Fibroblast of lung (primary cell): ENCODE data around the gene BNIP3. TPM values are rescaled to one million over a fixed set of nuclear protein-coding genes. Genes with fewer than 3 reads are reported as not detected.

Experiments
- DNase-seq, 2 donors: peaks; one replicate each; pipeline versions ENCODE4 v3.0.0 to v3.0.0-alpha.2; 2010; ENCODE audit warnings: low read depth in 2 of 2
- H2AFZ ChIP-seq: 2 replicates; pipeline ENCODE4 v1.5.1; 2012; ENCODE audit warnings: low read length, control low read depth, inconsistent platforms
- H3K27ac ChIP-seq: 2 replicates; pipeline ENCODE4 v1.5.1; 2011; ENCODE audit warnings: low read length, control low read depth; ENCODE audit not compliant: insufficient read depth
- H3K27me3 ChIP-seq: 2 replicates; pipeline ENCODE4 v1.5.1; 2011; ENCODE audit warnings: mild to moderate bottlenecking, low read length; ENCODE audit not compliant: control insufficient read depth, insufficient read depth
- H3K36me3 ChIP-seq: 2 replicates; pipeline ENCODE4 v1.5.1; 2011; ENCODE audit warnings: low read length; ENCODE audit not compliant: control insufficient read depth, insufficient read depth
- H3K4me1 ChIP-seq: 2 replicates; pipeline ENCODE4 v1.5.1; 2011; ENCODE audit warnings: low read length; ENCODE audit not compliant: control insufficient read depth, insufficient read depth; ENCODE audit errors: extremely low read depth
- H3K4me2 ChIP-seq: 2 replicates; pipeline ENCODE4 v1.5.1; 2011; ENCODE audit warnings: low read length, control low read depth; ENCODE audit not compliant: insufficient read depth; ENCODE audit errors: extremely low read depth
- H3K4me3 ChIP-seq, 4 experiments: fragments of 200-600 bp in 1 of 4; sonication (generic) in 1 of 4; replicated peaks in 1 of 4; 2 replicates each; pipeline ENCODE4 v1.5.1; 2011 to 2016; ENCODE audit warnings: low read length in 4 of 4, low read depth in 3 of 4, mild to moderate bottlenecking in 3 of 4, control low read depth in 2 of 4, inconsistent platforms in 1 of 4, mixed read lengths in 1 of 4; ENCODE audit not compliant: insufficient read depth in 1 of 4; ENCODE audit errors: control extremely low read depth in 1 of 4
- H3K79me2 ChIP-seq: 2 replicates; pipeline ENCODE4 v1.5.1; 2012; ENCODE audit warnings: mild to moderate bottlenecking, low read length, inconsistent platforms; ENCODE audit not compliant: control insufficient read depth, insufficient read depth
- H3K9ac ChIP-seq: 2 replicates; pipeline ENCODE4 v1.5.1; 2011; ENCODE audit warnings: mild to moderate bottlenecking, low read length, control low read depth; ENCODE audit not compliant: insufficient read depth
- H3K9me3 ChIP-seq: 2 replicates; pipeline ENCODE4 v1.5.1; 2012; ENCODE audit warnings: low read depth, low read length; ENCODE audit not compliant: control insufficient read depth, insufficient read depth
- H4K20me1 ChIP-seq: 2 replicates; pipeline ENCODE4 v1.5.1; 2011; ENCODE audit warnings: low read length; ENCODE audit not compliant: control insufficient read depth, insufficient read depth; ENCODE audit errors: extremely low read depth
- EZH2 ChIP-seq: IDR thresholded peaks from 2 replicates; pipeline ENCODE4 v1.5.1; 2012; ENCODE audit warnings: low read length, control low read depth, mild to moderate bottlenecking; ENCODE audit errors: missing control alignments
- polyA plus RNA-seq, 2 donors: library from polyadenylated mRNA; depleted of rRNA in 1 of 2; stranded (reverse) in 1 of 2; unstranded in 1 of 2; fragments of >200 nt; gene quantifications; 2 replicates each; pipeline ENCODE4 v1.2.1, GENCODE V29; 2011 to 2012; ENCODE audit warnings: missing spikeins in 1 of 2
- total RNA-seq: library from RNA; depleted of rRNA; stranded (reverse); fragments of >200 nt; gene quantifications from 2 replicates; pipeline ENCODE4 v1.2.1, GENCODE V29; 2014
- TF ChIP-seq, protein P1 (sequence below), 2 donors: IDR thresholded peaks in 1 of 2; conservative IDR thresholded peaks in 1 of 2; 1 replicate in 1 of 2; 2 replicates in 1 of 2; pipeline ENCODE4 v1.5.1; 2011 to 2012; ENCODE audit warnings: low read length in 2 of 2, control low read depth in 1 of 2, inconsistent platforms in 1 of 2, low read depth in 1 of 2, mild to moderate bottlenecking in 1 of 2

BNIP3 gene
- total and polyA plus RNA-seq, 2 donors (not counting 1 experiment from before 2014, with no cell fraction given) = 62.4 to 104 TPM

- no peak overlapping the region for H3K4me3 ChIP-seq
- no peak overlapping the region for H3K9ac ChIP-seq
- H3K27ac ChIP-seq = no peak overlapping the region
- H3K4me2 ChIP-seq = no peak overlapping the region
- no peaks in the 10 kb centered on the region for H3K9me3 ChIP-seq
- TF ChIP-seq EZH2 = no peak
- TF ChIP-seq, protein P1, sequence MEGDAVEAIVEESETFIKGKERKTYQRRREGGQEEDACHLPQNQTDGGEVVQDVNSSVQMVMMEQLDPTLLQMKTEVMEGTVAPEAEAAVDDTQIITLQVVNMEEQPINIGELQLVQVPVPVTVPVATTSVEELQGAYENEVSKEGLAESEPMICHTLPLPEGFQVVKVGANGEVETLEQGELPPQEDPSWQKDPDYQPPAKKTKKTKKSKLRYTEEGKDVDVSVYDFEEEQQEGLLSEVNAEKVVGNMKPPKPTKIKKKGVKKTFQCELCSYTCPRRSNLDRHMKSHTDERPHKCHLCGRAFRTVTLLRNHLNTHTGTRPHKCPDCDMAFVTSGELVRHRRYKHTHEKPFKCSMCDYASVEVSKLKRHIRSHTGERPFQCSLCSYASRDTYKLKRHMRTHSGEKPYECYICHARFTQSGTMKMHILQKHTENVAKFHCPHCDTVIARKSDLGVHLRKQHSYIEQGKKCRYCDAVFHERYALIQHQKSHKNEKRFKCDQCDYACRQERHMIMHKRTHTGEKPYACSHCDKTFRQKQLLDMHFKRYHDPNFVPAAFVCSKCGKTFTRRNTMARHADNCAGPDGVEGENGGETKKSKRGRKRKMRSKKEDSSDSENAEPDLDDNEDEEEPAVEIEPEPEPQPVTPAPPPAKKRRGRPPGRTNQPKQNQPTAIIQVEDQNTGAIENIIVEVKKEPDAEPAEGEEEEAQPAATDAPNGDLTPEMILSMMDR (conservative IDR thresholded peaks at IDR 0.05 in 1 of 2, IDR thresholded peaks at IDR 0.05 in 1 of 2; ENCODE audit: low read depth in 1 of 2, low read length in 2 of 2) = no peak
- no peaks in the 10 kb centered on the region for H3K4me1 ChIP-seq
- H3K79me2 ChIP-seq = no peaks in the 10 kb centered on the region
- H3K27me3 ChIP-seq = no peaks in the 10 kb centered on the region
- H3K36me3 ChIP-seq = peaks cover 6% of the 10 kb centered on the region
- no peaks in the 10 kb centered on the region for H4K20me1 ChIP-seq
- DNase-seq = no peak
- no peak overlapping the region for H2AFZ ChIP-seq
Measured at GRCh38 chr10:131964298-131964697, 17.4 kb downstream of the BNIP3 start.

- Histone ChIP-seq H3K27ac (no peak overlapping the region), H4K20me1 (no peaks in the 10 kb centered on the region), H3K36me3 (peaks cover 3% of the 10 kb centered on the region), H2AFZ (no peak overlapping the region), H3K79me2 (no peaks in the 10 kb centered on the region), H3K4me1 (no peaks in the 10 kb centered on the region), H3K4me3 (no peak overlapping the region), H3K9me3 (no peaks in the 10 kb centered on the region), H3K27me3 (no peaks in the 10 kb centered on the region), H3K4me2 (no peak overlapping the region), H3K9ac (no peak overlapping the region)
- no peak for DNase-seq
- TF ChIP-seq, protein P1 (conservative IDR thresholded peaks at IDR 0.05 in 1 of 2, IDR thresholded peaks at IDR 0.05 in 1 of 2; ENCODE audit: low read depth in 1 of 2, low read length in 2 of 2) = no peak
- no peak for TF ChIP-seq EZH2
Measured at GRCh38 chr10:131963811-131964210, 17.9 kb downstream of the BNIP3 start.

DNA sequence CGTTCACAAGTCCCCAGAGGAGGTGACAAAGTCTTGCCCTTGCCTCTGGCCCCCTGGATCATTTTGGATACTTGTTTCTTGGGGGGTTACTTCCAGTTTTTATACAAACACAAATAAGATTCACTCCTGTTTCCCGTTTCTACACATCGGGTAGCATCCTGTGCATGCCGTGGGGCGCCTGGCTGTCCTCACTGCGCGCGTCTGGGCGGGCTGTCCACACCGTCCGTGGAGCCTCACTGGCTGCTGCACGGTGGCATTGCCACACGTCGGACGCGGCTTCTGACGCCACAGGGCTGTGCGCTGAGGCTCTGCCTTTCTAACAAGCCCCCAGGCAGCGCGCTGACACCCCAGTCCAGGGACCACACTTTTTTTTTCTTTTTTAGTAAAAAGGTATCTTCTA is 18.4 kb downstream of the BNIP3 start:
- Histone ChIP-seq H3K4me2 (no peak overlapping the region), H4K20me1 (no peaks in the 10 kb centered on the region), H3K27ac (no peak overlapping the region), H3K9me3 (no peaks in the 10 kb centered on the region), H3K9ac (no peak overlapping the region), H3K79me2 (no peaks in the 10 kb centered on the region), H3K4me1 (no peaks in the 10 kb centered on the region), H3K4me3 (no peak overlapping the region), H3K36me3 (peaks cover 3% of the 10 kb centered on the region), H2AFZ (no peak overlapping the region), H3K27me3 (no peaks in the 10 kb centered on the region)
- TF ChIP-seq EZH2 = no peak
- TF ChIP-seq, protein P1 (conservative IDR thresholded peaks at IDR 0.05 in 1 of 2, IDR thresholded peaks at IDR 0.05 in 1 of 2; ENCODE audit: low read depth in 1 of 2, low read length in 2 of 2) = no peak
- no peak for DNase-seq
